ENCODE measurements around the gene BBS9. TPM values are rescaled to one million over a fixed set of nuclear protein-coding genes. Genes with fewer than 3 reads are reported as not detected.

BBS9 gene
- total RNA-seq, 2 experiments from 2014 or later: 16.0 to 20.4 TPM

DNA sequence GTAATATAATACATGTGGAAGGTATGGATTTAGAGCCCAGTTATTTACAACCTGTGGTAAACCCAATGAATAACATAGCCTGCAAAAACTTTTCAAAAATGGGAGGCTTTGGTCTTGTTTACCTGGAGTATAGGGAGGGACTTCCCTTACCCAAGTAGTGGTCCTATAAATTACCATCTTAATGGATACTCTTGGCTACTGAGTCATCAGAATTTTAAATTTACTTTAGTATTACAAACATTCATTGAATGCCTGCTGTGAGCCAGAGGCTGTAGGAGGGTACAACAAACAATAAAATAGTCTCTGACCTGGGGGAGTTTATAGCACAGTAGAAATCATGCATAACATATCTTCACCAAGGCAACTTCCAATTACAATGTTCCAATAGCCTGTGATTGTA lies 365.1 kb downstream of the BBS9 start:
- no peak overlapping the region for H3K4me3 ChIP-seq (ENCODE audit: low read length)
- H3K9me3 ChIP-seq (ENCODE audit: control insufficient read depth in 1 of 2, insufficient read depth in 1 of 2, low read length in 2 of 2): no peaks in the 10 kb centered on the region
- TF ChIP-seq, protein P1, sequence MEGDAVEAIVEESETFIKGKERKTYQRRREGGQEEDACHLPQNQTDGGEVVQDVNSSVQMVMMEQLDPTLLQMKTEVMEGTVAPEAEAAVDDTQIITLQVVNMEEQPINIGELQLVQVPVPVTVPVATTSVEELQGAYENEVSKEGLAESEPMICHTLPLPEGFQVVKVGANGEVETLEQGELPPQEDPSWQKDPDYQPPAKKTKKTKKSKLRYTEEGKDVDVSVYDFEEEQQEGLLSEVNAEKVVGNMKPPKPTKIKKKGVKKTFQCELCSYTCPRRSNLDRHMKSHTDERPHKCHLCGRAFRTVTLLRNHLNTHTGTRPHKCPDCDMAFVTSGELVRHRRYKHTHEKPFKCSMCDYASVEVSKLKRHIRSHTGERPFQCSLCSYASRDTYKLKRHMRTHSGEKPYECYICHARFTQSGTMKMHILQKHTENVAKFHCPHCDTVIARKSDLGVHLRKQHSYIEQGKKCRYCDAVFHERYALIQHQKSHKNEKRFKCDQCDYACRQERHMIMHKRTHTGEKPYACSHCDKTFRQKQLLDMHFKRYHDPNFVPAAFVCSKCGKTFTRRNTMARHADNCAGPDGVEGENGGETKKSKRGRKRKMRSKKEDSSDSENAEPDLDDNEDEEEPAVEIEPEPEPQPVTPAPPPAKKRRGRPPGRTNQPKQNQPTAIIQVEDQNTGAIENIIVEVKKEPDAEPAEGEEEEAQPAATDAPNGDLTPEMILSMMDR (IDR thresholded peaks at IDR 0.05): no peak
- no peak overlapping the region for H3K27ac ChIP-seq (ENCODE audit: low read depth in 1 of 2, low read length in 2 of 2)
- ATAC-seq (ENCODE audit: poor library complexity): no peak
- H3K27me3 ChIP-seq (ENCODE audit: control insufficient read depth in 1 of 2, insufficient read depth in 2 of 2, low read length in 2 of 2): no peaks in the 10 kb centered on the region
- no peaks in the 10 kb centered on the region for H3K4me1 Mint-ChIP-seq (ENCODE audit: low read depth)
- no peak for DNase-seq
- H3K4me1 ChIP-seq (ENCODE audit: insufficient read depth, low read length): no peaks in the 10 kb centered on the region
- no peak overlapping the region for H3K4me3 Mint-ChIP-seq
- no peaks in the 10 kb centered on the region for H3K36me3 ChIP-seq (ENCODE audit: insufficient read depth, low read length)
- H3K9me3 Mint-ChIP-seq: no peaks in the 10 kb centered on the region
- no peaks in the 10 kb centered on the region for H3K36me3 Mint-ChIP-seq (ENCODE audit: low read depth)
- no peak overlapping the region for H3K27ac Mint-ChIP-seq
- intact Hi-C loops (cut with DNase I, micrococcal nuclease): no loop called here
- ChIA-PET CTCF (no interaction called here), POLR2A (no interaction called here)
- H3K27me3 Mint-ChIP-seq: no peaks in the 10 kb centered on the region

DNA sequence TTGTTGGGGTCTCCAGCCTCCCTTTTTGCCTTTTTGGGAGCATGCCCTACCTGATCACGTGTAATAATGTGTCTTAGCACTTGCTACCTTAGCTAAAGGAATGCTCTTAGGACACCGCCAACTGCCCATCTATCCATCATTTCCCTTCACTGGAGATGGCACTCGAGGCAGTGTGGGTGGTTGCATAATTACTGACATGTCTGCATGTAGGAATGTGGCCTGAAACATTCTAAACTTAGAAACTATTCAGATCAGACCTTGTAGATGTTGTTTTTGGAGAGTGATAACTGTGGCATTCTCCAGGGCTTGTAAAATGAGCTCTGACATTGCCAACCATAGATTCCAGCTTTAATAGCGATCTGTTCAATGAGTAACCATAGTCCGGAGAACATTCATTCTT lies 365.8 kb downstream of the BBS9 start:
- ATAC-seq (ENCODE audit: poor library complexity): no peak
- Mint-ChIP-seq H3K4me3 (no peak overlapping the region), H3K36me3 (ENCODE audit: low read depth) (no peaks in the 10 kb centered on the region)

DNA sequence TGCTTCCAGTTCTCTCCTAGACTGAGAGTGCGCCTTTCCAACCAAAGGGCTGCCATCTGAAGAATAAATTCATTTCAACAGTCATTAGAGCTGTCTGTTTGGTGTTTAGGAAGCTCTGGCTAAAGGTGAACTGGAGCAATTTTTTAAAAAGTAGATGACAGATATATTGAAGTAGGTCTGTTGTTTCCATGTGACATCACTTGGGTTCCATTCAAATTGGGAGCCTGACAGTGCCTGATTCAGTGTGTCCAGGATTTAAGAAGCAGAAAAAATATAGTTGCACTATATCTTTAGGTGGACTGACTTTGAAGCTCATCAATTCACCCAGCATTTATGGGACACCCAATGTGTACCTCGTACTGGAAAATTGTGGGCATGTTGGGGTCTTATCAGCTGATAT lies 367.7 kb downstream of the BBS9 start:
- DNase-seq: no peak
- TF ChIP-seq, protein P1 (IDR thresholded peaks at IDR 0.05): no peak
- Mint-ChIP-seq H3K9me3 (no peaks in the 10 kb centered on the region), H3K36me3 (ENCODE audit: low read depth) (no peaks in the 10 kb centered on the region), H3K4me1 (ENCODE audit: low read depth) (no peaks in the 10 kb centered on the region), H3K27ac (no peak overlapping the region), H3K4me3 (no peak overlapping the region), H3K27me3 (no peaks in the 10 kb centered on the region)
- H3K9me3 ChIP-seq (ENCODE audit: control insufficient read depth in 1 of 2, insufficient read depth in 1 of 2, low read length in 2 of 2): no peaks in the 10 kb centered on the region
- no peaks in the 10 kb centered on the region for H3K27me3 ChIP-seq (ENCODE audit: control insufficient read depth in 1 of 2, insufficient read depth in 2 of 2, low read length in 2 of 2)
- POLR2A ChIA-PET: no interaction called here
- no peak overlapping the region for H3K4me3 ChIP-seq (ENCODE audit: low read length)
- no peak overlapping the region for H3K27ac ChIP-seq (ENCODE audit: low read depth in 1 of 2, low read length in 2 of 2)
- CTCF ChIA-PET: interaction anchor here (1.2 to 1.7 kb wide), 2 partner anchors 10 to 11 kb away, joined by 4 to 5 read pairs; no protein-coding TSS in a partner anchor
- H3K36me3 ChIP-seq (ENCODE audit: insufficient read depth, low read length): no peaks in the 10 kb centered on the region
- intact Hi-C loops (cut with DNase I, micrococcal nuclease): no loop called here
- no peak for ATAC-seq (ENCODE audit: poor library complexity)
- H3K4me1 ChIP-seq (ENCODE audit: insufficient read depth, low read length): no peaks in the 10 kb centered on the region

More for the DNA sequence above, 365.8 kb downstream of the BBS9 start:
- no peak overlapping the region for H3K27ac ChIP-seq (ENCODE audit: low read depth in 1 of 2, low read length in 2 of 2)
- no peak overlapping the region for H3K27ac Mint-ChIP-seq
- no peaks in the 10 kb centered on the region for H3K4me1 Mint-ChIP-seq (ENCODE audit: low read depth)
- no peak for DNase-seq
- POLR2A ChIA-PET: no interaction called here
- H3K36me3 ChIP-seq (ENCODE audit: insufficient read depth, low read length): no peaks in the 10 kb centered on the region
- H3K27me3 Mint-ChIP-seq: no peaks in the 10 kb centered on the region
- no peaks in the 10 kb centered on the region for H3K27me3 ChIP-seq (ENCODE audit: control insufficient read depth in 1 of 2, insufficient read depth in 2 of 2, low read length in 2 of 2)
- intact Hi-C loops (cut with DNase I, micrococcal nuclease): no loop called here
- H3K4me3 ChIP-seq (ENCODE audit: low read length): no peak overlapping the region
- no peaks in the 10 kb centered on the region for H3K9me3 ChIP-seq (ENCODE audit: control insufficient read depth in 1 of 2, insufficient read depth in 1 of 2, low read length in 2 of 2)
- TF ChIP-seq, protein P1 (IDR thresholded peaks at IDR 0.05): no peak
- no peaks in the 10 kb centered on the region for H3K9me3 Mint-ChIP-seq
- CTCF ChIA-PET: no interaction called here
- no peaks in the 10 kb centered on the region for H3K4me1 ChIP-seq (ENCODE audit: insufficient read depth, low read length)
